ENCODE data around the gene HEXA. TPM values are rescaled to one million over a fixed set of nuclear protein-coding genes. Genes with fewer than 3 reads are reported as not detected.

The HEXA gene
- total and polyA plus RNA-seq, 2 donors (not counting 1 experiment from before 2014, with no cell fraction given): 151 to 182 TPM

- no peaks in the 10 kb centered on the region for H3K9me3 ChIP-seq (ENCODE audit: control extremely low read depth in 1 of 3, control insufficient read depth in 2 of 3, insufficient read depth in 1 of 3, low read length in 2 of 3)
- TF ChIP-seq EZH2 (IDR thresholded peaks at IDR 0.05; ENCODE audit: borderline replicate concordance, insufficient read depth, low read depth, low read length, poor library complexity, severe bottlenecking) (no peak), CTCF (IDR thresholded peaks at IDR 0.05) (no peak)
- H3K36me3 ChIP-seq (replicated peaks in 1 of 2; ENCODE audit: control extremely low read depth in 1 of 2, control insufficient read depth in 1 of 2, extremely low read depth in 1 of 2, insufficient read depth in 2 of 2, low read length in 1 of 2): peaks cover 28 to 82% of the 10 kb centered on the region in 2 experiments
- H2AFZ ChIP-seq (ENCODE audit: insufficient read depth, low read depth, low read length, poor library complexity, severe bottlenecking): no peak overlapping the region
- no peaks in the 10 kb centered on the region for H4K20me1 ChIP-seq (ENCODE audit: control insufficient read depth, insufficient read depth, low read length, poor library complexity, severe bottlenecking)
- Mint-ChIP-seq H3K27me3 (no peaks in the 10 kb centered on the region), H3K27ac (no peak overlapping the region), H3K9me3 (ENCODE audit: insufficient read depth) (no peaks in the 10 kb centered on the region), H3K4me1 (no peaks in the 10 kb centered on the region), H3K4me3 (no peak overlapping the region)
- no peaks in the 10 kb centered on the region for H3K27me3 ChIP-seq (replicated peaks in 1 of 4; ENCODE audit: control extremely low read depth in 1 of 4, control insufficient read depth in 3 of 4, insufficient read depth in 4 of 4, low read length in 3 of 4)
- H3K9ac ChIP-seq (ENCODE audit: low read length): no peak overlapping the region
- intact Hi-C loops (cut with micrococcal nuclease): no loop called here
- ChIA-PET CTCF (interaction anchor here (1.1 to 1.4 kb wide), 3 partner anchors 21 to 33 kb away, joined by 3 read pairs; no protein-coding TSS in a partner anchor), POLR2A (interaction anchor here (0.7 kb wide), 1 partner anchor 1387 kb away, joined by 3 read pairs; no protein-coding TSS in a partner anchor)
- no CpG with 5 or more reads among the region's 3 CpGs for WGBS (ENCODE audit: insufficient coverage)
- no peak for ATAC-seq (ENCODE audit: low read depth)
- no peak overlapping the region for H3K4me2 ChIP-seq (replicated peaks; ENCODE audit: low read depth, low read length, poor library complexity, severe bottlenecking)
- H3K79me2 ChIP-seq (ENCODE audit: control insufficient read depth, insufficient read depth, low read length): no peaks in the 10 kb centered on the region
- no peaks in the 10 kb centered on the region for H3K4me1 ChIP-seq (ENCODE audit: control insufficient read depth in 2 of 2, insufficient read depth in 2 of 2, low read length in 2 of 2)
- H3K27ac ChIP-seq (ENCODE audit: low read length in 2 of 2): no peak overlapping the region
- DNase-seq: no peak
- no peak overlapping the region for H3K4me3 ChIP-seq (ENCODE audit: control extremely low read depth in 1 of 5, extremely low read depth in 1 of 5, insufficient read depth in 1 of 5, low read depth in 2 of 5, low read length in 4 of 5)
These were observed 30.0 kb downstream of the HEXA start for GRCh38 chr15:72345806-72346205.

- Histone ChIP-seq H3K27me3 (replicated peaks in 1 of 4; ENCODE audit: control extremely low read depth in 1 of 4, control insufficient read depth in 3 of 4, insufficient read depth in 4 of 4, low read length in 3 of 4) (no peaks in the 10 kb centered on the region), H4K20me1 (ENCODE audit: control insufficient read depth, insufficient read depth, low read length, poor library complexity, severe bottlenecking) (no peaks in the 10 kb centered on the region), H3K9ac (ENCODE audit: low read length) (no peak overlapping the region), H3K79me2 (ENCODE audit: control insufficient read depth, insufficient read depth, low read length) (no peaks in the 10 kb centered on the region), H2AFZ (ENCODE audit: insufficient read depth, low read depth, low read length, poor library complexity, severe bottlenecking) (no peak overlapping the region), H3K4me3 (ENCODE audit: control extremely low read depth in 1 of 5, extremely low read depth in 1 of 5, insufficient read depth in 1 of 5, low read depth in 2 of 5, low read length in 4 of 5) (no peak overlapping the region), H3K9me3 (ENCODE audit: control extremely low read depth in 1 of 3, control insufficient read depth in 2 of 3, insufficient read depth in 1 of 3, low read length in 2 of 3) (no peaks in the 10 kb centered on the region), H3K4me1 (ENCODE audit: control insufficient read depth in 2 of 2, insufficient read depth in 2 of 2, low read length in 2 of 2) (no peaks in the 10 kb centered on the region), H3K4me2 (replicated peaks; ENCODE audit: low read depth, low read length, poor library complexity, severe bottlenecking) (no peak overlapping the region), H3K27ac (ENCODE audit: low read length in 2 of 2) (no peak overlapping the region), H3K36me3 (replicated peaks in 1 of 2; ENCODE audit: control extremely low read depth in 1 of 2, control insufficient read depth in 1 of 2, extremely low read depth in 1 of 2, insufficient read depth in 2 of 2, low read length in 1 of 2) (peaks cover 24 to 76% of the 10 kb centered on the region in 2 experiments)
- Mint-ChIP-seq H3K27ac (no peak overlapping the region), H3K4me1 (no peaks in the 10 kb centered on the region), H3K27me3 (no peaks in the 10 kb centered on the region), H3K9me3 (ENCODE audit: insufficient read depth) (no peaks in the 10 kb centered on the region), H3K4me3 (no peak overlapping the region)
- intact Hi-C loops (cut with micrococcal nuclease): no loop called here
- CTCF ChIA-PET: interaction anchor here (1.1 to 1.4 kb wide), 3 partner anchors 22 to 32 kb away, joined by 3 read pairs; no protein-coding TSS in a partner anchor
- TF ChIP-seq EZH2 (IDR thresholded peaks at IDR 0.05; ENCODE audit: borderline replicate concordance, insufficient read depth, low read depth, low read length, poor library complexity, severe bottlenecking) (no peak), CTCF (IDR thresholded peaks at IDR 0.05) (no peak)
- 91% methylated on average over 5 of the region's 7 CpGs for WGBS (ENCODE audit: insufficient coverage)
- ATAC-seq (ENCODE audit: low read depth) (no peak), DNase-seq (no peak)
- POLR2A ChIA-PET: interaction anchor here (0.7 kb wide), 1 partner anchor 1388 kb away, joined by 3 read pairs; no protein-coding TSS in a partner anchor
These were observed 30.5 kb downstream of the HEXA start for GRCh38 chr15:72345280-72345679.
